Chondrocyte (in vitro differentiated cells): ENCODE results near the gene TTC39A. TPM values are rescaled to one million over a fixed set of nuclear protein-coding genes. Genes with fewer than 3 reads are reported as not detected.
"Not testable (repeated sequence)": the region's sequence is repeated elsewhere in the genome, so short reads cannot be mapped to it uniquely, and the experiment has no call there.

Experiments used
- DNase-seq: peaks from one replicate; pipeline ENCODE4 v3.0.0; 2021; ENCODE audit warnings: mixed read lengths, low spot score
- H3K27ac Mint-ChIP-seq: one replicate; pipeline ENCODE4 v1.8.0; 2021; ENCODE audit warnings: mild to moderate bottlenecking, moderate library complexity, mixed read lengths; ENCODE audit not compliant: unreplicated experiment
- H3K27me3 Mint-ChIP-seq: 2 replicates; pipeline ENCODE4 v1.8.0; 2021; ENCODE audit warnings: low read depth, mixed read lengths
- H3K36me3 Mint-ChIP-seq: 2 replicates; pipeline ENCODE4 v1.8.0; 2021; ENCODE audit warnings: low read depth, mixed read lengths
- H3K4me1 Mint-ChIP-seq: 2 replicates; pipeline ENCODE4 v1.8.0; 2021; ENCODE audit warnings: low read depth, mild to moderate bottlenecking, mixed read lengths
- H3K4me3 Mint-ChIP-seq: one replicate; pipeline ENCODE4 v1.8.0; 2021; ENCODE audit warnings: mild to moderate bottlenecking, moderate library complexity, mixed read lengths; ENCODE audit not compliant: unreplicated experiment
- H3K9me3 Mint-ChIP-seq: 2 replicates; pipeline ENCODE4 v1.8.0; 2021; ENCODE audit warnings: low read depth, mixed read lengths
- CTCF ChIP-seq: fragments of 200-600 bp; sonication (generic); IDR thresholded peaks from 2 replicates; pipeline ENCODE4 v1.5.0; 2021; ENCODE audit warnings: antibody characterized with exemption, mild to moderate bottlenecking, moderate library complexity
- total RNA-seq: library from RNA; stranded (reverse); gene quantifications from 3 replicates; pipeline ENCODE4 v1.2.1, GENCODE V29; 2021

Gene TTC39A
- total RNA-seq, 1 donor from 2014 or later = 4.0 TPM

GRCh38 chr1:51264451-51264850 lies 65.9 kb downstream of the TTC39A start:
- DNase-seq = no peak
- Mint-ChIP-seq H3K4me3 (peak overlapping the region; percentile 24), H3K27me3 (no peaks in the 10 kb centered on the region), H3K4me1 (peaks cover 96% of the 10 kb centered on the region), H3K36me3 (peaks cover 1% of the 10 kb centered on the region), H3K27ac (peak overlapping the region; percentile 91), H3K9me3 (no peaks in the 10 kb centered on the region)
- no peak for TF ChIP-seq CTCF

- H3K36me3 Mint-ChIP-seq = no peaks in the 10 kb centered on the region
- peak overlapping the region; percentile 93 for H3K27ac Mint-ChIP-seq
- no peak overlapping the region for H3K4me3 Mint-ChIP-seq
- peaks cover 96% of the 10 kb centered on the region for H3K4me1 Mint-ChIP-seq
- no peak for DNase-seq
- no peak for TF ChIP-seq CTCF
- H3K27me3 Mint-ChIP-seq = no peaks in the 10 kb centered on the region
- H3K9me3 Mint-ChIP-seq = no peaks in the 10 kb centered on the region
Observed at GRCh38 chr1:51263147-51263877, 67.0 kb downstream of the TTC39A start.

- Mint-ChIP-seq H3K36me3 (no peaks in the 10 kb centered on the region), H3K27me3 (no peaks in the 10 kb centered on the region), H3K27ac (peak overlapping the region; percentile 1), H3K4me1 (peaks cover 52% of the 10 kb centered on the region), H3K9me3 (no peaks in the 10 kb centered on the region), H3K4me3 (no peak overlapping the region)
- DNase-seq = no peak
- no peak for TF ChIP-seq CTCF
Observed at GRCh38 chr1:51255331-51255730, 75.0 kb downstream of the TTC39A start.

- H3K4me3 Mint-ChIP-seq = no peak overlapping the region
- H3K27ac Mint-ChIP-seq = peak overlapping the region; percentile 74
- no peaks in the 10 kb centered on the region for H3K27me3 Mint-ChIP-seq
- H3K9me3 Mint-ChIP-seq = no peaks in the 10 kb centered on the region
- TF ChIP-seq CTCF = no peak
- H3K4me1 Mint-ChIP-seq = peaks cover 44% of the 10 kb centered on the region
- no peaks in the 10 kb centered on the region for H3K36me3 Mint-ChIP-seq
- DNase-seq = no peak
Observed at GRCh38 chr1:51253691-51254090, 76.7 kb downstream of the TTC39A start.

GRCh38 chr1:51252366-51252765 lies 78.0 kb downstream of the TTC39A start:
- Mint-ChIP-seq H3K36me3 (no peaks in the 10 kb centered on the region), H3K27ac (peak overlapping the region; percentile 36), H3K27me3 (no peaks in the 10 kb centered on the region), H3K4me3 (no peak overlapping the region), H3K4me1 (peaks cover 46% of the 10 kb centered on the region), H3K9me3 (no peaks in the 10 kb centered on the region)
- DNase-seq = no peak
- no peak for TF ChIP-seq CTCF

- H3K36me3 Mint-ChIP-seq, H3K27ac Mint-ChIP-seq, H3K4me3 Mint-ChIP-seq, DNase-seq, H3K27me3 Mint-ChIP-seq, H3K9me3 Mint-ChIP-seq: not testable (repeated sequence)
- peaks cover 53% of the 10 kb centered on the region for H3K4me1 Mint-ChIP-seq
Observed at GRCh38 chr1:51251165-51251564, 79.2 kb downstream of the TTC39A start.

- not testable (repeated sequence) for H3K9me3 Mint-ChIP-seq, H3K36me3 Mint-ChIP-seq, H3K27ac Mint-ChIP-seq, DNase-seq, H3K4me3 Mint-ChIP-seq, H3K27me3 Mint-ChIP-seq
- H3K4me1 Mint-ChIP-seq = peaks cover 48% of the 10 kb centered on the region
Observed at GRCh38 chr1:51250729-51251128, 79.6 kb downstream of the TTC39A start.
